GM21576 (cell line): Measurements from ENCODE around the gene AASS.

Source experiments
- ATAC-seq: cut with Tn5 transposase; IDR thresholded peaks from one replicate; pipeline ENCODE4 v1.9.1; 2021; ENCODE audit warnings: mild to moderate bottlenecking, moderate library complexity; ENCODE audit not compliant: unreplicated experiment

Gene AASS

GRCh38 chr7:122123746-122124145 lies 20.3 kb downstream of the AASS start:
- ATAC-seq = no peak

- ATAC-seq = no peak
These were observed 25.3 kb downstream of the AASS start for GRCh38 chr7:122118757-122119156.

DNA sequence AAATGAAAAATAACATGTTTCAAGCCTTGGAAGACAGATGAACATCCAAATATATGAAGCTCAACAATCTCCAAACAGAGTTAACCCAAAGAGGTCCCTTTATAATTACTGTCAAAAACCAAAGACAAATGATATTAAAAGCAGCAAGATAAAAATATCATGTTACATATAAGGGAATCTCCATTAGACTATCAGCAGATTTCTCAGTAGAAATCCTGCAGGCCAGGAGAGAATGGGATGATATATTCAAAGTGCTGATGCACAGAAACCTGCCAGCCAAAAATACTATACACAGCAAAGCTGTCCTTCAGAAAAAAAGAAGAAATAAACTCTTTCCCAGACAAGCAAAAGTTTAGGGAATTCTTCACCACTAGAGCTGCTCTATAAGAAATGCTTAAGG lies 41.0 kb downstream of the AASS start:
- ATAC-seq = no peak

GRCh38 chr7:122100021-122100420 lies 44.0 kb downstream of the AASS start:
- ATAC-seq = no peak

- no peak for ATAC-seq
These were observed 48.4 kb downstream of the AASS start for GRCh38 chr7:122095642-122096041.

- ATAC-seq = no peak
These were observed 49.5 kb downstream of the AASS start for GRCh38 chr7:122094549-122094948.

GRCh38 chr7:122092964-122093797 lies 50.9 kb downstream of the AASS start:
- ATAC-seq = peak; percentile 96

- no peak for ATAC-seq
These were observed 61.4 kb downstream of the AASS start for GRCh38 chr7:122082670-122083069.

DNA sequence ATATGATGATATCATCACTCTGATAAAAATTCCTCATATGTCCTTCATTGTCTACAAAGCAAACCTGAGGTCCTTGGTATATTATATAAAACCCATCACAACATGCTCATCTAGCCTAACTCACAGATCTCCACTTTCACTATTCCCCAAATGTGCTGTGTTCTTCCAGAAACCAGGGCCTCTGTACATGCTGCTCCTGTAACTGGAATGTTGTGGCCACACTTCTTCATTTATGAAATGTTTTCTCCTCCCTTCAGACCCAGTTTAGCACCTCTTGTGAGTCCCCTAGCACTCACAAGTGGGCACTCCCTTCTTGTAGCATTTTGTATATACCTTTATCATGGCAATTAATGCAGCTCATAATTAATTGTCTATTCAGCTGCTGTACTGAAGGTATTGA lies 61.9 kb downstream of the AASS start:
- no peak for ATAC-seq

DNA sequence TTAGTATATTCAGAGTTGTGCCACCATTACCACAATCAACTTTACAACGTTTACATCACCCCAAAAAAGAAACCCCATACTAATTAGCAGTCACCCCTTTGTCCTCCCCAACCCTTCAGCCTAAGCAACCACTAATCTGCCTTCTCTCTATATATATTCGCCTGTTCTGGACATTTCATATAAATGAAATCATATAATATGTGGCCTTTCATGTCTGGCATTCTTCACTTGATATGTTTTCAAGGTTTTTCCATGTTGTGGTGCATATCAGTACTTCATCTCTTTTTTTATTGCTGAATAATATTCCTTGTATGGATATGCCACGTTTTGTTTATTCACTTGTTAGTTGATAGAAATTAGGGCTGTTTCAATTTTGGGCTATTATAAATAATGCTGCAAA lies 70.4 kb downstream of the AASS start:
- ATAC-seq = no peak

DNA sequence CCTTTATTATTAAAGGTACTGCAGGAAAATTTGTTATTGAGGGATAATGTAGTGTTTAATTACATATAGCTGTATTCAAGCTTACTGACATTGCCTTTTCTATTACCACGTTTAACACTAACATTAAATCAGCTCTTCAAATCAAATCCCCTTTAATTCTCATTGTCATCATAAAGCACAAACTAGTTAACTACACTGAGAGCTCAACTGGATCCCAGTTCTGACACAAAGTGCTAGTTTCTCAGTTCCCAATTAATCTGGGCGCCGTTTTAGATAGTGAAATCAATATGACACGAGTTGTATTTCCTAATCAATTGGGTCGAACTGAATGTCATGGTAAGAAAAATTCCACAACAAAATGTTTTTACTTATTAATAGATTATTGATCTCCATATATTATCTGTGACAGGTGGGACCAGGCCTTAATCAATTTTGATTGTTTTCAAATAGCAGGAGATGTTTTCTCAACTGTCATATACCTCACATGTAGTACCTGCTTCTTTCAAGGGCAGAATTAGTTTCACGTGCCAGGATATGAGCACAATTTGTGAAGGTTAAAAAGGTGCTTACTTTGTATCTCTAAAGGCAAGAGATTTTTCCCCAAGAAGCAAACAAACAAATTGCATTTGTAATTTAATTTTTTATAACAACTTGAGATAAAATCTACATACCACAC lies 71.0 kb downstream of the AASS start:
- no peak for ATAC-seq

GRCh38 chr7:122072272-122072671 lies 71.8 kb downstream of the AASS start:
- no peak for ATAC-seq

DNA sequence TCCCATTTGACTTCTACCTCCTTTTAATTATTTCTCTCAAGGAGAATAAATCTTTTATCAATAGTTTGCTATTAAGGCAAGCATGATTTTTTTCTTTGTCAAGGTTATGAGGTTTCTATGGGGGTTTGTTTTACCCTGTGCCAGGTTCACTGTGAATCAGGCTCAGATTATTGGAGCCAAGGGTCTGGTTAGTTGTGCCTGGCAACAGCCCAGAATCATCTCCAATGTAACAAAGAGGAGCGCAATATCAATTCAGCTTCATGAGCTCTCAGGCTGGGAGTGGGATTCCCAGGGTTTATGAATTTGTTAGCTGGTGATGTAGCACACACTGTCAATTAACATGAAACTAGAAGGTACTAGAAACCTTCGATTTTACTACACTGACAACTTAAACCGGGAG lies 73.2 kb downstream of the AASS start:
- no peak for ATAC-seq

GRCh38 chr7:122070062-122070461 lies 74.0 kb downstream of the AASS start:
- no peak for ATAC-seq

GRCh38 chr7:122068999-122069398 lies 75.0 kb downstream of the AASS start:
- ATAC-seq = no peak

GRCh38 chr7:122068046-122068445 lies 76.0 kb downstream of the AASS start:
- ATAC-seq = no peak

DNA sequence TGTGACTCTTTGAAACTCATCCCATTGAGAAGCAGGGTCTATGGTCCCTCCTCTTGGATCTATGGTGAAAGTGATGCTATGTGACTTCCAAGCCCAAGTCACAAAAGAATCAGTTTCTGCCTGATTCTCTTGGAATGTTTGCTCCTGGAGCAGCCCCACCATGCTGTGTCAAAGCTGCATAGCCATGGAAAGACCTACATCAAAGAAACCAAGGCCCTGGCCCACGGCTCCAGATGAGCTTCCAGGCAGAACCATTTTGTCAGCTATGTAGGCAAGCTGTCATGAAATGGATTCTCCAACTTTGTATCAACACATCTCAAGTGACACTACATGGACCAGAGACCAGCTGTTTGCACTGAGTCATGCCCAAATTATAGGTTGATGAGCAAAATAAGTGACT lies 77.0 kb downstream of the AASS start:
- ATAC-seq = no peak

- ATAC-seq = no peak
These were observed 79.1 kb downstream of the AASS start for GRCh38 chr7:122064971-122065370.

DNA sequence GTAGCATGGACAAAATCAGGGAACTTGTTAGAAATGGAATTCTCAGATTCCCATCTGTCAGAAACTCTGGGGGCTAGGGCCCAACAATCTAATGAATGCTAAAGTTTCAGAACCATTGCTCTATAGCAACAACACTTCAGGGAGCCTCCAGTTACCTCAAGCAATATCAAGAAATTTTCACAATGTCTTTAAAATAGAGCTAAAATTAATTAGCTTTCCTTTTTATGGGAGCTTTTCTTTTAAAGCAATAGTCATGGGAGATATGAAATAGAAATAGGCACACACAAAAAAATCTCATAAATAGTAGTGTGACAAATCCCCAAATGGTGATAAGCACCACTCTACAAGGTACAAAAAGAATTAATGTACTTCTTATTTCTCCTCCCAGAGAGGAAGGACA lies 80.9 kb downstream of the AASS start:
- ATAC-seq = no peak

DNA sequence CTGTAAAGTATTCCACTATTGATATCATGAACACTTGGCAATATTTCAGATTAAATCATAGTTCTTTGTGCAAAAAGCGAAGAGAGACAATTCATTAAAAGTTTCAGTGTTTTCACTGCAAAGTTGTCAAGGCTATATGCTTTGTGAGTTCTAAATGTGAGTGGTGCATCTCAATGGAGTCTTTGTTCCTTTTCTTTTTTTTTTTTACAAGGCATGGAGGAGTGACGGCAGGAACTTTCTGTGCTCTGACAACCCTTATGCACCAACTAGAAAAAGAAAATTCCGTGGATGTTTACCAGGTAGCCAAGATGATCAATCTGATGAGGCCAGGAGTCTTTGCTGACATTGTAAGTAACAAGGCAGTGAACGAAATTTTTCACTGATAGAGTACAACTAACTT lies 84.5 kb downstream of the AASS start:
- ATAC-seq = no peak

GRCh38 chr7:122056977-122057376 lies 87.1 kb downstream of the AASS start:
- no peak for ATAC-seq

DNA sequence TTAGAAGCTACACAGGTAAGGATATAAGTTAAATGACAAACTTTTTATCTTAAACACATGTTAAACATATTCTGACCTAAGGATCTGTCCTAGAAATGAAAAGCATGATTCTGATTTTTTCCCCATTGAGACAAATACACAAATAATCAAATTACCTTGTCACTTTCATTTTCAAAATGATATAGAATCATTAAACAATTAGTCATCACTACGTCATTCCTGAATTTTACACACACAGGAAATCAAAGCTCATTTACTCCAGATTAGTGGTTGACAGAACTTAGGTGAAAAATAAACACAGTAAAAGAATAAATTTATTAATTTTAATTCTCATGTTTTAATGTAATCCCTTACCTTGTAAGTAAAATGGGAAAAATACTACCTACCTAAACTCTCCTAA lies 89.0 kb downstream of the AASS start:
- ATAC-seq = no peak

DNA sequence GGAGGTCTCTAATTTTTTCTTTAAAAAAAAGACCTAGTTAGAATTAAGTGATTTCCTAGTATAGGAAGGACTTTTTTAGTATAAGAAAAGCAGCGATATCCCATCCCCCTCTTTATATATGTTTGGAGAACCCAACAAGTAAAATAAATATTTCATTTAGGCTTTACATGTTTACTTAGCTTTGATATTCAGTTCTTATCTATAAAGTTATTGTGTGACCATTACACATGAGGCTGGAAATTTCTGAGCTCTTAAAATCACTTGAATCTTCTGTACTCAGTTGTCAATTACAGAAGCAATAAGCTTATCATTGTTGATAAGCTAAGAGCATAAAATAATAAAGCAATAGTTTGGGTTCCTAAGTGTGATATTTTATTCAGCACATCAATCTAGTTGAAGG lies 89.7 kb downstream of the AASS start:
- no peak for ATAC-seq
